DMS79 (cell line): Measurements from ENCODE around the gene CSN1S1.

Source experiments
- DNase-seq: peaks from one replicate; lab custom pipeline; 2025; lab: John Stamatoyannopoulos, UW

CSN1S1 gene

GRCh38 chr4:69994782-69995181 lies 63.9 kb downstream of the CSN1S1 start:
- no peak for DNase-seq

- no peak for DNase-seq
Observed at GRCh38 chr4:69995526-69996016, 64.7 kb downstream of the CSN1S1 start, which contains the start of gene STATH. Gene STATH, plus strand, starts transcription at chr4:69995966. Its CDS starts 2,472 bp downstream, at chr4:69998438.
